Progenitor cell of endocrine pancreas (in vitro differentiated cells): ENCODE data around the gene MUC20. TPM values are rescaled to one million over a fixed set of nuclear protein-coding genes. Genes with fewer than 3 reads are reported as not detected.
"Not testable (repeated sequence)": the region's sequence is repeated elsewhere in the genome, so short reads cannot be mapped to it uniquely, and the experiment has no call there.

Source experiments
- DNase-seq: peaks from one replicate; pipeline ENCODE4 v3.0.0; 2021; ENCODE audit warnings: low spot score; ENCODE audit not compliant: unreplicated experiment
- H3K27ac Mint-ChIP-seq: 2 replicates; pipeline ENCODE4 v1.8.0; 2021; ENCODE audit warnings: mild to moderate bottlenecking, moderate library complexity, mixed read lengths
- H3K27me3 Mint-ChIP-seq: 2 replicates; pipeline ENCODE4 v1.8.0; 2021; ENCODE audit warnings: mixed read lengths
- H3K36me3 Mint-ChIP-seq: 2 replicates; pipeline ENCODE4 v1.8.0; 2022; ENCODE audit warnings: mixed read lengths; ENCODE audit not compliant: insufficient read depth
- H3K4me1 Mint-ChIP-seq: 2 replicates; pipeline ENCODE4 v1.8.0; 2021; ENCODE audit warnings: low read depth, mixed read lengths
- H3K4me3 Mint-ChIP-seq: 2 replicates; pipeline ENCODE4 v1.8.0; 2021; ENCODE audit warnings: low read depth, mild to moderate bottlenecking, moderate library complexity, mixed read lengths
- H3K9me3 Mint-ChIP-seq: 2 replicates; pipeline ENCODE4 v1.8.0; 2021; ENCODE audit warnings: low read depth, mixed read lengths
- long read RNA-seq: library from polyadenylated mRNA; unstranded; transcript quantifications from one replicate; pipeline ENCODE4 v2.0.0, GENCODE V29; 2020
- total RNA-seq: library from RNA; stranded (reverse); gene quantifications from 2 replicates; pipeline ENCODE4 v1.2.1, GENCODE V29; 2021

The MUC20 gene
- 4.5 and 5.0 TPM in 2 replicates for total RNA-seq
- long read RNA-seq: 0 reads

GRCh38 chr3:195720831-195721506 is at the start of gene MUC20:
Gene MUC20, plus strand, starts transcription at chr3:195720978. Its CDS starts 30 bp downstream, at chr3:195721008.
- Mint-ChIP-seq H3K27me3 (peaks cover 13% of the 10 kb centered on the region), H3K27ac (peak within 1 kb of the TSS; percentile 39), H3K4me1 (peaks cover 30% of the 10 kb centered on the region)
- H3K36me3 Mint-ChIP-seq, H3K4me3 Mint-ChIP-seq, H3K9me3 Mint-ChIP-seq, DNase-seq: not testable (repeated sequence)

GRCh38 chr3:195671283-195671682 is 49.5 kb upstream of the MUC20 start:
- H3K4me1 Mint-ChIP-seq, H3K4me3 Mint-ChIP-seq: not testable (repeated sequence)

GRCh38 chr3:195673711-195674110 is 47.1 kb upstream of the MUC20 start:
- peaks cover 26% of the 10 kb centered on the region for H3K36me3 Mint-ChIP-seq
- H3K27ac Mint-ChIP-seq, H3K4me3 Mint-ChIP-seq, DNase-seq, H3K9me3 Mint-ChIP-seq, H3K4me1 Mint-ChIP-seq, H3K27me3 Mint-ChIP-seq: not testable (repeated sequence)

More at GRCh38 chr3:195671283-195671682, 49.5 kb upstream of the MUC20 start:
- H3K9me3 Mint-ChIP-seq, DNase-seq, H3K27ac Mint-ChIP-seq, H3K27me3 Mint-ChIP-seq: not testable (repeated sequence)
- peaks cover 14% of the 10 kb centered on the region for H3K36me3 Mint-ChIP-seq

GRCh38 chr3:195678391-195679015 is 42.3 kb upstream of the MUC20 start:
- H3K4me1 Mint-ChIP-seq, H3K9me3 Mint-ChIP-seq, H3K27ac Mint-ChIP-seq, H3K27me3 Mint-ChIP-seq, DNase-seq, H3K4me3 Mint-ChIP-seq: not testable (repeated sequence)
- H3K36me3 Mint-ChIP-seq: peaks cover 33% of the 10 kb centered on the region

GRCh38 chr3:195680690-195681089 is 40.1 kb upstream of the MUC20 start:
- not testable (repeated sequence) for H3K9me3 Mint-ChIP-seq, H3K4me1 Mint-ChIP-seq, DNase-seq, H3K4me3 Mint-ChIP-seq, H3K27ac Mint-ChIP-seq, H3K27me3 Mint-ChIP-seq
- peaks cover 38% of the 10 kb centered on the region for H3K36me3 Mint-ChIP-seq

- H3K27me3 Mint-ChIP-seq, DNase-seq, H3K4me1 Mint-ChIP-seq, H3K27ac Mint-ChIP-seq, H3K9me3 Mint-ChIP-seq, H3K4me3 Mint-ChIP-seq: not testable (repeated sequence)
- H3K36me3 Mint-ChIP-seq: peaks cover 44% of the 10 kb centered on the region
Observed at GRCh38 chr3:195681458-195682103, 39.2 kb upstream of the MUC20 start.

GRCh38 chr3:195682104-195682742 is 38.6 kb upstream of the MUC20 start:
- H3K4me1 Mint-ChIP-seq, H3K4me3 Mint-ChIP-seq, H3K27me3 Mint-ChIP-seq, H3K9me3 Mint-ChIP-seq, DNase-seq, H3K27ac Mint-ChIP-seq: not testable (repeated sequence)
- H3K36me3 Mint-ChIP-seq: peaks cover 43% of the 10 kb centered on the region

GRCh38 chr3:195683722-195684526 is 36.9 kb upstream of the MUC20 start:
- not testable (repeated sequence) for H3K4me3 Mint-ChIP-seq, H3K27me3 Mint-ChIP-seq, DNase-seq, H3K4me1 Mint-ChIP-seq, H3K9me3 Mint-ChIP-seq
- peaks cover 38% of the 10 kb centered on the region for H3K36me3 Mint-ChIP-seq
- H3K27ac Mint-ChIP-seq: peak overlapping the region; percentile 43

- H3K27ac Mint-ChIP-seq, H3K4me1 Mint-ChIP-seq, DNase-seq, H3K9me3 Mint-ChIP-seq, H3K27me3 Mint-ChIP-seq, H3K4me3 Mint-ChIP-seq: not testable (repeated sequence)
- H3K36me3 Mint-ChIP-seq: peaks cover 34% of the 10 kb centered on the region
Observed at GRCh38 chr3:195684527-195685257, 36.1 kb upstream of the MUC20 start.

- not testable (repeated sequence) for DNase-seq, H3K9me3 Mint-ChIP-seq, H3K4me3 Mint-ChIP-seq, H3K27ac Mint-ChIP-seq, H3K4me1 Mint-ChIP-seq, H3K27me3 Mint-ChIP-seq
- peaks cover 32% of the 10 kb centered on the region for H3K36me3 Mint-ChIP-seq
Observed at GRCh38 chr3:195686537-195687208, 34.1 kb upstream of the MUC20 start.

GRCh38 chr3:195687209-195687760 is 33.5 kb upstream of the MUC20 start:
- H3K36me3 Mint-ChIP-seq: peaks cover 37% of the 10 kb centered on the region
- H3K9me3 Mint-ChIP-seq, H3K27ac Mint-ChIP-seq, DNase-seq, H3K4me3 Mint-ChIP-seq, H3K4me1 Mint-ChIP-seq, H3K27me3 Mint-ChIP-seq: not testable (repeated sequence)
